GM18909 (cell line): ENCODE data around the gene NDRG2.

Experiments
- ATAC-seq: cut with Tn5 transposase; IDR thresholded peaks from one replicate; pipeline ENCODE4 v1.9.1; 2021; ENCODE audit warnings: mild to moderate bottlenecking; ENCODE audit not compliant: unreplicated experiment, poor library complexity

Gene NDRG2

GRCh38 chr14:21024585-21025370 is at the start of gene NDRG2:
NDRG2 (minus strand) TSS chr14:21025061; CDS start chr14:21023315, 1,746 bp downstream.
- ATAC-seq, result peak; percentile 48

- ATAC-seq, result no peak
Observed at GRCh38 chr14:21073921-21074320, 49.1 kb upstream of the NDRG2 start.

GRCh38 chr14:21072781-21073339 is 48.0 kb upstream of the NDRG2 start:
- ATAC-seq, result no peak

- no peak for ATAC-seq
Observed at GRCh38 chr14:21072031-21072473, 47.2 kb upstream of the NDRG2 start.

GRCh38 chr14:21071225-21072030 is 46.6 kb upstream of the NDRG2 start:
- peak; percentile 70 for ATAC-seq

- peak; percentile 3 for ATAC-seq
Observed at GRCh38 chr14:21070610-21071224, 45.9 kb upstream of the NDRG2 start.

GRCh38 chr14:21070083-21070609 is 45.3 kb upstream of the NDRG2 start, which contains the start of gene ARHGEF40:
ARHGEF40 (plus strand) TSS chr14:21070304; CDS start chr14:21070397, 93 bp downstream.
- ATAC-seq, result no peak

GRCh38 chr14:21069388-21070082 is 44.7 kb upstream of the NDRG2 start:
- no peak for ATAC-seq

GRCh38 chr14:21068521-21069387 is 43.9 kb upstream of the NDRG2 start:
- ATAC-seq, result no peak

GRCh38 chr14:21066882-21067502 is 42.1 kb upstream of the NDRG2 start:
- no peak for ATAC-seq

- ATAC-seq, result no peak
Observed at GRCh38 chr14:21063479-21063878, 38.6 kb upstream of the NDRG2 start.

GRCh38 chr14:21061347-21061668 is 36.4 kb upstream of the NDRG2 start:
- no peak for ATAC-seq

GRCh38 chr14:21060614-21061346 is 35.9 kb upstream of the NDRG2 start:
- no peak for ATAC-seq

GRCh38 chr14:21059842-21060613 is 35.2 kb upstream of the NDRG2 start:
- no peak for ATAC-seq

- ATAC-seq, result no peak
Observed at GRCh38 chr14:21058903-21059302, 34.0 kb upstream of the NDRG2 start.

- ATAC-seq, result no peak
Observed at GRCh38 chr14:21057803-21058675, 33.2 kb upstream of the NDRG2 start, which contains the start of gene RNASE8. RNASE8 (plus strand) TSS chr14:21057822; CDS start chr14:21057893, 71 bp downstream.
